Mucosa of stomach (tissue), 1 donor: ENCODE measurements around the gene GALK2.

ENCODE experiments used
- H3K27me3 ChIP-seq: one replicate; pipeline ENCODE4 v1.7.0; 2013; ENCODE audit warnings: mild to moderate bottlenecking, low read length; ENCODE audit not compliant: control insufficient read depth, insufficient read depth
- H3K36me3 ChIP-seq: one replicate; pipeline ENCODE4 v1.7.0; 2013; ENCODE audit warnings: low read length; ENCODE audit not compliant: control insufficient read depth, insufficient read depth
- H3K4me1 ChIP-seq: one replicate; pipeline ENCODE4 v1.7.0; 2013; ENCODE audit warnings: mild to moderate bottlenecking, low read length; ENCODE audit not compliant: control insufficient read depth, insufficient read depth
- H3K4me3 ChIP-seq: one replicate; pipeline ENCODE4 v1.7.0; 2013; ENCODE audit warnings: low read length
- H3K9ac ChIP-seq: one replicate; pipeline ENCODE4 v1.7.0; 2013; ENCODE audit warnings: mild to moderate bottlenecking, low read length, moderate library complexity
- H3K9me3 ChIP-seq: one replicate; pipeline ENCODE4 v1.7.0; 2013; ENCODE audit warnings: mild to moderate bottlenecking, low read length, moderate library complexity; ENCODE audit not compliant: control insufficient read depth
- donor health status: Pancreatic carcinoma.

The GALK2 gene

GRCh38 chr15:49273734-49274318 is 103.8 kb downstream of the GALK2 start:
- Histone ChIP-seq H3K4me1 (no peaks in the 10 kb centered on the region), H3K9ac (no peak overlapping the region), H3K4me3 (no peak overlapping the region), H3K27me3 (no peaks in the 10 kb centered on the region), H3K36me3 (no peaks in the 10 kb centered on the region), H3K9me3 (no peaks in the 10 kb centered on the region)

DNA sequence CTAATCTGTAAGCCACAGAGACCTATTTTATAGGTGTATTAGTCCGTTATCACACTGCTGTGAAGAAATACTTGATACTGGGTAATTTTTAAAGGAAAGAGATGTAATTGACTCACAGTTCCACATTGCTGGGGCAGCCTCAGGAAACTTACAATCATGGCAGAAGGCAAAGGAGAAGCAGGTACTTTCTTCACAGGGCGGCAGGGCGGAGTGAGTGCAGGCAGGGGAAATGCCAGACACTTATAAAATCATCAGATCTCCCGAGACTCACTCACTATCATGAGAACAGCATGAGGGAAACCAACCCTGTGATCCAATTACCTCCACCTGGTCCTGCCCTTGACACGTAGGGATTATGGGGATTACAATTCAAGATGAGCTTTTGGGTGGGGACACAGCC is 108.7 kb downstream of the GALK2 start:
- no peak overlapping the region for H3K9ac ChIP-seq
- H3K4me1 ChIP-seq, result no peaks in the 10 kb centered on the region
- no peaks in the 10 kb centered on the region for H3K9me3 ChIP-seq
- no peak overlapping the region for H3K4me3 ChIP-seq
- no peaks in the 10 kb centered on the region for H3K27me3 ChIP-seq
- H3K36me3 ChIP-seq, result no peaks in the 10 kb centered on the region

- no peak overlapping the region for H3K4me3 ChIP-seq
- H3K36me3 ChIP-seq, result no peaks in the 10 kb centered on the region
- no peak overlapping the region for H3K9ac ChIP-seq
- no peaks in the 10 kb centered on the region for H3K4me1 ChIP-seq
- no peaks in the 10 kb centered on the region for H3K9me3 ChIP-seq
- no peaks in the 10 kb centered on the region for H3K27me3 ChIP-seq
Observed at GRCh38 chr15:49279521-49280456, 109.7 kb downstream of the GALK2 start.

GRCh38 chr15:49282366-49282765 is 112.3 kb downstream of the GALK2 start:
- Histone ChIP-seq H3K9me3 (no peaks in the 10 kb centered on the region), H3K4me3 (no peak overlapping the region), H3K9ac (no peak overlapping the region), H3K36me3 (peaks cover 4% of the 10 kb centered on the region), H3K27me3 (no peaks in the 10 kb centered on the region), H3K4me1 (no peaks in the 10 kb centered on the region)

- Histone ChIP-seq H3K36me3 (peaks cover 4% of the 10 kb centered on the region), H3K9me3 (no peaks in the 10 kb centered on the region), H3K9ac (no peak overlapping the region), H3K4me3 (no peak overlapping the region), H3K4me1 (no peaks in the 10 kb centered on the region), H3K27me3 (no peaks in the 10 kb centered on the region)
Observed at GRCh38 chr15:49286649-49287404, 116.8 kb downstream of the GALK2 start.

GRCh38 chr15:49287481-49287880 is 117.4 kb downstream of the GALK2 start:
- H3K9ac ChIP-seq, result no peak overlapping the region
- no peak overlapping the region for H3K4me3 ChIP-seq
- no peaks in the 10 kb centered on the region for H3K27me3 ChIP-seq
- no peaks in the 10 kb centered on the region for H3K4me1 ChIP-seq
- peaks cover 4% of the 10 kb centered on the region for H3K36me3 ChIP-seq
- no peaks in the 10 kb centered on the region for H3K9me3 ChIP-seq

DNA sequence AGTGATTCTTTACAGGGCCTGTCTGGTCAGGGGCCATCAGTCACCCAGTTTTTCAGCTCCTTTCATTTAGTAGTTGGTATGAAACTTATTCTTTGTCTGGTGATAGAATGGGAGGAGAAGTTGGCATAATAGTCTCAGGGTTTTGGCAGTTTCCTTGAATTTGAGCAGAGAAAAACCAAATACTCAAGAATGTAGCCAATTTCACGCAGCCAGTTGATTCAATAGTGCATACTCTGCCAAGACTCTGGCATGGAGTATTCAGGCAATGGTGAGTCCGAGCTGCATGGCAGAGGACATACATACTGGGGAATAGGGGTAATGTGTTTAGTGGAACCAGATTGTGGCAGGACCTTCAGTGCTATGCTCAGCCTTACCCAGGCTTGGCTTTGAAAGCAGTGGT is 118.3 kb downstream of the GALK2 start:
- Histone ChIP-seq H3K4me1 (no peaks in the 10 kb centered on the region), H3K4me3 (no peak overlapping the region), H3K9me3 (no peaks in the 10 kb centered on the region), H3K9ac (no peak overlapping the region), H3K36me3 (peaks cover 4% of the 10 kb centered on the region), H3K27me3 (no peaks in the 10 kb centered on the region)

GRCh38 chr15:49290191-49290590 is 120.1 kb downstream of the GALK2 start:
- Histone ChIP-seq H3K4me3 (no peak overlapping the region), H3K4me1 (no peaks in the 10 kb centered on the region), H3K36me3 (peaks cover 4% of the 10 kb centered on the region), H3K9me3 (no peaks in the 10 kb centered on the region), H3K27me3 (no peaks in the 10 kb centered on the region), H3K9ac (no peak overlapping the region)

DNA sequence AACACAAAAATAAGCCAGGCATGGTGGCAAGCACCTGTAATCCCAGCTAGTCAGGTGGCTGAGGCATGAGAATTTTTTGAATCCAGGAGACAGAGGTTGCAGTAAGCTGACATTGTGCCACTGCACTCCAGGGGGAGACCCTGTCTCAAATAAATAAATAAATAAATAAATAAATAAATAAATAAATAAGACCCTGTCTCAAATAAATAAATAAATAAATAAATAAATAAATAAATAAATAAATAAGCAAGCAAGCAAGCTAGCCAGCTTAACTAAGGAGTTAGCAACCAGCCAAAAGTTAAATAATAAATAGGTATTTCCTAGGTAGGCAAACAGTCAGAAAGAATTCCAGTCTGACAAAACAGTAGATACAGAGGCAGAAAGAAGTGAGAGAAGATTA is 123.9 kb downstream of the GALK2 start:
- Histone ChIP-seq H3K4me3 (no peak overlapping the region), H3K9me3 (no peaks in the 10 kb centered on the region), H3K27me3 (no peaks in the 10 kb centered on the region), H3K4me1 (no peaks in the 10 kb centered on the region), H3K9ac (no peak overlapping the region), H3K36me3 (no peaks in the 10 kb centered on the region)

- Histone ChIP-seq H3K4me1 (peaks cover 2% of the 10 kb centered on the region), H3K9ac (no peak overlapping the region), H3K9me3 (no peaks in the 10 kb centered on the region)
Observed at GRCh38 chr15:49296258-49296657, 126.2 kb downstream of the GALK2 start.

GRCh38 chr15:49297584-49297983 is 127.5 kb downstream of the GALK2 start:
- Histone ChIP-seq H3K36me3 (no peaks in the 10 kb centered on the region), H3K9me3 (no peaks in the 10 kb centered on the region), H3K4me1 (peaks cover 5% of the 10 kb centered on the region), H3K4me3 (no peak overlapping the region), H3K9ac (no peak overlapping the region), H3K27me3 (no peaks in the 10 kb centered on the region)

More at GRCh38 chr15:49296258-49296657, 126.2 kb downstream of the GALK2 start:
- H3K27me3 ChIP-seq, result no peaks in the 10 kb centered on the region
- H3K4me3 ChIP-seq, result no peak overlapping the region
- H3K36me3 ChIP-seq, result no peaks in the 10 kb centered on the region

- no peaks in the 10 kb centered on the region for H3K9me3 ChIP-seq
- peaks cover 5% of the 10 kb centered on the region for H3K4me1 ChIP-seq
- H3K9ac ChIP-seq, result no peak overlapping the region
- no peak overlapping the region for H3K4me3 ChIP-seq
- peaks cover 7% of the 10 kb centered on the region for H3K36me3 ChIP-seq
- no peaks in the 10 kb centered on the region for H3K27me3 ChIP-seq
Observed at GRCh38 chr15:49300856-49301255, 130.8 kb downstream of the GALK2 start.
